ENCODE measurements around the gene LTC4S.
"Not testable (repeated sequence)": the region's sequence is repeated elsewhere in the genome, so short reads cannot be mapped to it uniquely, and the experiment has no call there.

Gene LTC4S

GRCh38 chr5:179769796-179770195, 24.0 kb upstream of the LTC4S start:
- no peak for DNase-seq

DNA sequence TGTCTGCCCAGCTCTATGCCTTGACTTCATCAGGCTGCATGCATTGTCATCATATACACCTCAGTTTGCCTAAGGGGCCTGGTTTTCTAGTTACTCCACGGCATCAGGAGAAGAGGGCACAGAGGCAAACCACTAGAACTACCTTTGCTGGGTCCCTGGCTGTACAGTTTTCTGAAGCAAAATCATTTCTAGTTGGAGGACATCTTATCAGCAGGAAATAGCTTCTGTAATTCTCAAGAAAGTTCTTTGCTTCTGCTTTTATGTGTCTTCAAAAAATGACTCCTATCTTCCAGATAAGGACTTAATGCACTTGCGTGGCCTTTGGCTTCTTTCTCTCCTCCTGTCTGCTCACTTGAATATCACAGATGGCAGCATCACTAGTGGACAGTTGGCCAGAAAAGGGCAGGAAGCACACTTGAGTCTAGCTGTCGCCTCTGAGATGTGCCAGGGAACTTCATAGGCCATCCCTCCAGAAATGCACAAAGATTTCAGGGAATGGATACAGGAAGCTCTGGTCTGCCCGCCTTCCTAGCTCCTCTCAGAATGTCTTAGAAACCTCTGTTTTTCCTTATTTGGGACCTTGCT, 22.4 kb upstream of the LTC4S start:
- DNase-seq, result no peak

DNA sequence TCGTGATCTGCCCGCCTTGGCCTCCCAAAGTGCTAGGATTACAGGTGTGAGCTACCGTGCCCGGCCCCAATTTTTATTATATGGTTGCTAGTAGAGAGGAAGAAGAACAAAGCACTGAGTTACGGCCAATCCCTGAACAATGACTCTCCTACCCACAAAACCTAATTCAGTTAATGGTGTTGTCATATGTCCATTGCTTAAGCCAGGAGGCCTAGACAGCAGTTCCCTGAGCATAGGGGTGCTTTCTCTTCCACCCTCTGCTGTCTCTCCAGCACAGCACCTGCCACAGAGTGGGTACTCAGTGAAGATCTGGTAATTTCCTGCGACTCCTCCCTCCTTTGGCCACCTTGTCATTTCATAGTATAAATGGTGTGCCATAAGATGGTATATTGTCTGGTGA, 21.4 kb upstream of the LTC4S start:
- DNase-seq, result no peak

DNA sequence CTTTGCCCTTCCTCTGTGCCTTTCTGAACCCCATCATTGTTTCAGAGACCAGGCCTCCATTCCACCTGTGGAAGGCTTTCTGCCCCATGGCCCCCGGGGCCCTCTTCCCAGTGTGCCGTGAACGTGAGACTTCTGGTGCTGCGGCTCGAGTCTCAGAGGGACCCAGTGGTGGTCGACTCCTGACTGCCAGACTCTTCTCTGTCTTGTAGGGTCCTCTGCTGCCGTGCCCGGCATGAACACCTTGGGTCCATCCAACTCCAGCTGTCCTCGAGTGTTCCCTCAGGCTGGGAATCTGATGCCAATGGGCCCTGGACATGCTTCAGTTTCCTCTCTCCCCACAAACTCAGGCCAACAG, 20.1 kb upstream of the LTC4S start:
- DNase-seq, result no peak

DNA sequence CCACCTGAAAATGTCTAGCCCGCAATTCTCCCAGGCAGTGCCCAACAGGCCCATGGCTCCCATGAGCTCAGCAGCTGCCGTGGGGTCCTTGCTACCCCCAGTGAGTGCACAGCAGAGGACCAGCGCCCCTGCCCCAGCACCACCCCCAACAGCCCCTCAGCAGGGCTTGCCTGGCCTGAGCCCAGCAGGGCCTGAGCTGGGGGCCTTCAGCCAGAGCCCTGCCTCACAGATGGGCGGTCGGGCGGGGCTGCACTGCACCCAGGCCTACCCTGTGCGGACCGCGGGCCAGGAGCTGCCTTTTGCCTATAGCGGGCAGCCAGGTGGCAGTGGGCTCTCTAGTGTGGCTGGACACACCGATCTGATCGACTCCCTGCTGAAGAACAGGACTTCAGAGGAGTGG, 19.3 kb upstream of the LTC4S start:
- no peak for DNase-seq

DNA sequence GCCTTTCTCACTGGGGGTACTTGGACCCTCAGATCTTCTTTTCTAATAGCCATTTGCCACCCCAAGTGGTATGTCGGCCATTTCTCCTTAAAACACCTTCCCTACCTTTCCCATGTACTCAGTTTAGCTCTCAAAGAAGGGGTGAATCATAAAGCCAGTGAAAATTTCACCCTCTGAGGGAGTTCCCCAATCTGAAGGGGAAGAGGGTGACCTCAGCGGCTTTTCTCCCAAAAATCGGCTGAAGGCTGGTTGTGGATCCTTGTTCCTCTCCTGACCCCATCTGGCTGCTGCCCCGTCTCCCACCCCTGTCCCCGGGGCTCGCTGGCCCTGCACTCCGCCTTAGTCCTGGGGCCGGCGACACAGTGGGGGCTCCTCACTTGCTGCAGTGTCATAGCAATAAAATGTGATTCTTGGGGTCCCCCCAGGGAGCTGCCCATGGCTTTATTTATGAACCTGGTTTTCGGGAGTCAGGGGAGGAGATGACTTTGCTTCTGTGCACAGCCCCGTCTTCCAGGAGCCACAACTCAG, 17.3 kb upstream of the LTC4S start:
- DNase-seq, result no peak

DNA sequence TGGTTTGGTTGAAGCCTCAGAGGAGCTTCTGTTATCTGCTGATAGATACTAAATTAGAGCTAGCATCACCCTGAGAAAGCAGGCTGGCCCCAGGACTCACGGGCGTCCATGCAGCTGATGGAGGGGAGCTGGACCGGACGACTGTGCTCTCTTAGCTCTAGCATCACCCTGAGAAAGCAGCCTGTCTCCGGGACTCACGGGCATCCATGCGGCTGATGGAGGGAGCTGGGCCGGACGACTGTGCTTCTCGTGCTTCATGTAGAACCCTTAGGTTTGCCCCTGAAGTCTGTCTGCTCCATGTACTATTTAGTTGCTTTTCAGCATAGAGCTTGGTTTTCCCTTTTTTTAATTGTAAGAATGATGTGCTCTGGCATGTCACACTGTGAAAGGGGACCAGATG, 16.3 kb upstream of the LTC4S start:
- no peak for DNase-seq

DNA sequence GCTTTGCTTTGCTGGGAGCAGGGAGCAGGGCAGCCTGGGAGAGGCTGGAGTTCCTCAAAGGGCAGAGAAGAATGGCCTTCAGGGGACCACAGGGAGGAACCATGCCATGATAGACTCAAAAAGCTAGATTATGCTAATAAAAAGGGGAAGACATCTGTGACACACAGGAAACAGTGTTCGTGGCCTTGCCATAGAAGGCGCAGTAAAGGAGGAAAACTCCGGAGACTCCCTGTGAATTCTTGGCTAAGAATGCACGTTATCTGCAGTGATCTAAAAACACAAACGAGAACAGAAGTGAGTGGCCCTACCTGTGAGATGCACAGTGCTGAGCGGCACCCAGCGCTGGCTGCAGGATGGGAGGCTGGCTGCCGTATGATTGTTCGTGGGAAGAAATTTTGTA, 15.9 kb upstream of the LTC4S start:
- DNase-seq, result no peak

- no peak for DNase-seq
Measured at GRCh38 chr5:179778591-179778990, 15.2 kb upstream of the LTC4S start.

- DNase-seq, result no peak
Measured at GRCh38 chr5:179779826-179780225, 14.0 kb upstream of the LTC4S start.

- DNase-seq, result no peak
Measured at GRCh38 chr5:179780362-179780761, 13.4 kb upstream of the LTC4S start.

GRCh38 chr5:179781846-179782245, 11.9 kb upstream of the LTC4S start:
- no peak for DNase-seq

DNA sequence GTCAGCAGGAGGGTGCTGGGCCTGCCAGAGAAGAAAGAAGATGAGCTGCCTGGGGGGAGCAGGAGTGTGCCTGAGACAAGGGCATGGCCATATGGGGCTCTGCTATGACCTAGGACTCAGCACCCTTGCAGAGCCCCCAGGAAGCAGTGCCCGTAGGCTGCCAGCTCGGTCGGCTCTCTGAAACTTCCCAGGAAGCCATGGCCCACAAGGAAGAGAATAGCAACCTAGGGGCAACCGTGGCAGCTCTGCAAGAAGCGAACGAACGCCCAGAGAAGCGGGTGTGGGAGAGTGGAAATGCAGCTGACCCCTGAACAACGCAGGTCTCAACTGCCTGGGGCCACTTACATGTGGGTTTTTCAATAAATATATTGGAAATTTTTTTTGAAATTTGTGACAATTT, 10.7 kb upstream of the LTC4S start:
- no peak for DNase-seq

- no peak for DNase-seq
Measured at GRCh38 chr5:179786861-179787260, 6.9 kb upstream of the LTC4S start.

DNA sequence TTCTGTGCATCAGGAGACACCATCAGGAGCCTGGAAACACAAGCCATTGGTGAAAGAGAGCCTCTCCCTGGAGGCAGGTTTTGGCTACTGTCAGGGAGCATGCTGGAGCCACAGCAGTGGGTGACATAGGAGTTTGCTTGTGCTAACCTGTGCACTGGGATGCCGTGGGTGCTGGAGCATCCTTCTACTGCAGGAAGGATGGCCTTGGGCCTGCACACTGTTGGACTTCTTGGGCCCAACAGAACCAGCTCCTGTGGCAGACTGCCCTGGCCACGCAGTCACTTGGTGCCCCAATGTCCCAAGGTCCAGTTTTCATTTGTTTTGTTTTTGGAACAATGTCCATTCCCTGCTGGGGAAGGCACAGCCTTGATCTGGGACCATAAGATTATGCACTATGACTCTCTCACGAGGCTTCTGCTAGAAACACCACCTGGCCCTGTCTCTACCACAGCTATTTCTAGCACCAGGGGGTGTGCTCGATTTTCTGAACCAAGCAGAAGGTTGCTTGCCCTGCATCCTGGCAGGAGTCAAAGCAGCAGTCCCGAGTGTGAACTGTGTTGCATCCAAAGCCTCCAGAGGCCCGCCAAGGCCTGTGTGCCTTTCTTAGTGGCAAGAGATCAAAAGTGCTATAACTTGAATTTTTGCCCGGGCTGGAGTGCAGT, 5.5 kb upstream of the LTC4S start:
- no peak for DNase-seq

DNA sequence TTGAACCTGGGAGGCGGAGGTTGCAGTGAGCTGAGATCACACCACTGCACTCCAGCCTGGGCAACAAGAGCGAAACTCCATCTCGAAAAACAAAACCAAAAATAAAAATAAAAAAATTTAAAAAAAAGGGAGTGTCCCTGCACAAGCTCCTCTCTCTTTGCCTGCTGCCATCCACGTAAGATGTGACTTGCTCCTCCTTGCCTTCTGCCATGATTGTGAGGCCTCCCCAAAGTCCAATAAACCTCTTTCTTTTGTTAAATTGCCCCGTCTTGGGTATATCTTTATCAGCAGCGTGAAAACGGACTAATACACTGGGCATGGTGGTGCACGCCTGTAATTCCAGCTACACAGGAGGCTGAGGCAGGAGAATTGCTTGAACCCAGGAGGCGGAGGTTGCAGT, 4.5 kb upstream of the LTC4S start:
- not testable (repeated sequence) for DNase-seq

DNA sequence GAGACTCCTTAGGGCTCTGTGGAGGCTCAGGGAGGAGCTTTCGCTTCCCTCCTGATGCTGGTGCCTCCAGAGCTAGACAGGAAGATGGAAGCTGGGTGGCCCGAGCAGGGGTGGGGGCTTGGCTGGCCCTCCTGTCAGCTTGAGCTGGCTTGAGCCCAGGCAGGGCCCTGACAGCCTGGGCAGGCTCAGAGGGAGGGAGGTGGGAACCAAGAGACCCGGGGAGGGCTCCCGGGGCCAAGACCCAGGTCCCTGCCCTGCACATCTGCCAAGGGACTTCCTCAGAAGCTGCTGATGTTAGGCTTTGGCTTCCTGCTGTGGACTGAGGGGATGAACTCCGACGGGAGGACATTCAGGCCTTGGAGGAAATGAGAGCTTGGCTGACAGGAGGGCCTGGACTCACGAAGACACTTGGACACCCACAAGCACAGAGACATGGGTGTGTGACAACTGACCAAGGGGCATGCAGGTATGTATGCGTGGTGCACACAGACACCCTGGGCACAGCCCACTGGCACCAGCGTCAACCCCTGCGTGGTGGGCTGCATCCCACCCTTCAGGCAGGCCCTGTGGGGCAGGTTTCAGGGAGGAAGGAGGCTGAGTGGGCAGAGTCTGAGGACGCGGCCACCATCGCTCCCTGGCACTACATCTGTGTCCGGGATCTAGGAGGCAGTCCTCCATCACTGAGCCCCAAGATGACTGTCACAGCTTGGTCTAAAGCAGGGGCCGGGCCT, 1.7 kb upstream of the LTC4S start:
- no peak for DNase-seq

DNA sequence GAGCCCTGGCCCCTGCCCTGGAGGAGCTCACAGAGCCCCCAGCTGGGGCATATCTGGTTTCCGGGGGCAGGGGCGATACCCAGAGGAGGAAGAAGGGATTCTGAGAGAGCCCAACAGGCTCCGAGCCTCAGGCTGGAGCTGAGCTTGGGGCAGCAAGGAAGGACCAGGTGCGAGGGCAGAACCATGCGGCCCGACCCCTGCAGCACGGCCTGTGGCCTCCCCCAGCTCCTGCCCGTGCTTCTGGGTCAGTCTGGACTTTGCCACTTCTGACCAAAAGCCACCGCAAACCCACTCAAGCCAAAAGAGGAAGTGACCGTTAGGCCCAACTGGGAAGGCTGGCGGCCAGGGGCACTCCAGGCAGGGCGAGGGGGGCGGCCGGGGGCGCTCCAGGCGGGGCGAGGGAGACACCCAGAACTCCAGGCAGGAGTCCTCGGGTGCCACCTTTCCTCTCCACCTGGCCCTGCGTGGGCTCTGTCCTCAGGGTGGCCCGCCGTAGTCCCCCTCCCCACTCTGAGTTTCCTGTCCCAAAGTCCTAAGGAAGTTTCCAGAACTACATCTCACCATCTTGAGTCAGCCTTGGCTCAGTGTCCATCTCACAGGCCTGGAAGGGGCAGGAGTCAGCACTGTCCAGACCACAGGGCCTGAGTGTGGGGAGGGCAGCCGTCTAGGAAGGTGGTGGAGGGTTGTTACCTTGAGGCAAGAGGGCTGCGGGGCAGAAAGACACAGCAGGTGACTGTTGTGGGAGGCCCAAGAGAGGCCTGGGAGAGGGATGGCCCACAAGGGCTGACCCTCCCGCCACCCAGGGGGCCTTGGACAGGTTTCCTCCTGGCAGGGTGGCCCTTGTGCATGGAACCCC, 946 bp upstream of the LTC4S start:
- no peak for DNase-seq

GRCh38 chr5:179794171-179794570, 385 bp downstream of the LTC4S start:
- no peak for DNase-seq

- DNase-seq, result no peak
Measured at GRCh38 chr5:179794575-179794974, 789 bp downstream of the LTC4S start.

- DNase-seq, result peak in 1 of 2 experiments; percentile 29
Measured at GRCh38 chr5:179795049-179795862, 1.5 kb downstream of the LTC4S start.
